Lower leg skin (tissue), 3 donors: Measurements from ENCODE around the gene SMPDL3A.

Experiments used
- POLR2A ChIP-seq, 2 donors: fragments of 450-650 bp; IDR thresholded peaks; one replicate each; pipeline ENCODE4 v1.6.1; 2016 to 2017; ENCODE audit warnings: antibody characterized with exemption in 2 of 2, mild to moderate bottlenecking in 1 of 2, moderate library complexity in 1 of 2
- TF ChIP-seq, protein P1 (sequence below), 3 donors: fragments of 450-650 bp; IDR thresholded peaks; one replicate each; pipeline ENCODE4 v1.5.1; 2016; ENCODE audit warnings: antibody characterized with exemption in 3 of 3, mild to moderate bottlenecking in 3 of 3, moderate library complexity in 2 of 3

- TF ChIP-seq, protein P1, sequence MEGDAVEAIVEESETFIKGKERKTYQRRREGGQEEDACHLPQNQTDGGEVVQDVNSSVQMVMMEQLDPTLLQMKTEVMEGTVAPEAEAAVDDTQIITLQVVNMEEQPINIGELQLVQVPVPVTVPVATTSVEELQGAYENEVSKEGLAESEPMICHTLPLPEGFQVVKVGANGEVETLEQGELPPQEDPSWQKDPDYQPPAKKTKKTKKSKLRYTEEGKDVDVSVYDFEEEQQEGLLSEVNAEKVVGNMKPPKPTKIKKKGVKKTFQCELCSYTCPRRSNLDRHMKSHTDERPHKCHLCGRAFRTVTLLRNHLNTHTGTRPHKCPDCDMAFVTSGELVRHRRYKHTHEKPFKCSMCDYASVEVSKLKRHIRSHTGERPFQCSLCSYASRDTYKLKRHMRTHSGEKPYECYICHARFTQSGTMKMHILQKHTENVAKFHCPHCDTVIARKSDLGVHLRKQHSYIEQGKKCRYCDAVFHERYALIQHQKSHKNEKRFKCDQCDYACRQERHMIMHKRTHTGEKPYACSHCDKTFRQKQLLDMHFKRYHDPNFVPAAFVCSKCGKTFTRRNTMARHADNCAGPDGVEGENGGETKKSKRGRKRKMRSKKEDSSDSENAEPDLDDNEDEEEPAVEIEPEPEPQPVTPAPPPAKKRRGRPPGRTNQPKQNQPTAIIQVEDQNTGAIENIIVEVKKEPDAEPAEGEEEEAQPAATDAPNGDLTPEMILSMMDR (IDR thresholded peaks at IDR 0.05): no peak
- no peak for TF ChIP-seq POLR2A (IDR thresholded peaks at IDR 0.05)
Observed at GRCh38 chr6:122778302-122778701, 10.8 kb upstream of the SMPDL3A start.
